ENCODE measurements around the gene FAM210B. TPM values are rescaled to one million over a fixed set of nuclear protein-coding genes. Genes with fewer than 3 reads are reported as not detected.

FAM210B gene
- total and polyA plus RNA-seq, 2 of the 13 experiments (the other 11 are each of a cell fraction or from before 2014, with no cell fraction given) = 75.9 to 107 TPM

DNA sequence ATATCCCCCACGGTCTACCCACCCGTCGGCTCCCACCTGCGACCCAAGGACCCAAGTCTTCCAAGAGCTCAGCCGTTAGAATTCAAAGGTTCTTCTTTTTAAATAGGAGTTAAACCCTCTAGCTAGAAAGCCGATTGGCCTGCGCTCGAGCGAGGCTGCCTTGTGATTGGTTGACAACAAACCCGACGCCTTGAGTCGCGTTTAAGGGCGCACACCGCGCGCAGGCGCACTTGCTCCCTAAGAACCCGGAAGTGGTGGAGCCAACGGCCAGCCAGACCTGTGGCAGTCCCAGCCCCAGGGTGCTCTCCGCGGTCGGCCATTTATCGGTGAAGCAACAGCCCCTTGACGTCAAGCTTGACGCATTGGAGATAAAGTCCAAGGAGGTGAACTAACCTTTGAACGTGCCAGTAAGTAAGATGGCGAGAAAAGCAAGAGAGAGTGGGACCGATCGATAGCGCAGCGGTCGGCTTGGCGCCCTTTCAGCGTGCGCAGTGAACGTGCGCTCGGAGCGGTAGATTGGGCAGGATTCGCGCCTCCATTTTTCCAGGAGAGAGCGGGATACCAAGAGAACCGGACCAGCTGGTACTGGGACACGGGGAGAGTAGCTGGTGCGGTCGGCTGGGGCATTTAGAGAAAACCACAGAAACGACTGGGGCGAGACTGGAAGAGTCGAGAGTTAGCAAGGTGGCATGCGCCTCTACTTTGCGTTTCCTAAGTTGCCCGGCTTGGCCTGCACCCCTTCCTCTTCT lies 33.5 kb downstream of the FAM210B start, which contains the start of the genes AURKA and CSTF1 (continued):
- peak; percentile 67; the same call in 1 of the 2 replicates for TF ChIP-seq GATA4 (IDR thresholded peaks at IDR 0.05; ENCODE audit: borderline replicate concordance, low read depth)
- TF ChIP-seq ZNF772 (CRISPR knock-in tag; IDR thresholded peaks at IDR 0.05) = peak; percentile 95
- TF ChIP-seq ZBTB38 (CRISPR knock-in tag; IDR thresholded peaks at IDR 0.05) = peak; percentile 89
- TF ChIP-seq MZF1 (CRISPR knock-in tag; IDR thresholded peaks at IDR 0.05; ENCODE audit: borderline replicate concordance) = peak; percentile 98; the same call in 1 of the 2 replicates
- peak; percentile 94 for TF ChIP-seq ZSCAN12 (CRISPR knock-in tag; IDR thresholded peaks at IDR 0.05)
- TF ChIP-seq, protein P1, sequence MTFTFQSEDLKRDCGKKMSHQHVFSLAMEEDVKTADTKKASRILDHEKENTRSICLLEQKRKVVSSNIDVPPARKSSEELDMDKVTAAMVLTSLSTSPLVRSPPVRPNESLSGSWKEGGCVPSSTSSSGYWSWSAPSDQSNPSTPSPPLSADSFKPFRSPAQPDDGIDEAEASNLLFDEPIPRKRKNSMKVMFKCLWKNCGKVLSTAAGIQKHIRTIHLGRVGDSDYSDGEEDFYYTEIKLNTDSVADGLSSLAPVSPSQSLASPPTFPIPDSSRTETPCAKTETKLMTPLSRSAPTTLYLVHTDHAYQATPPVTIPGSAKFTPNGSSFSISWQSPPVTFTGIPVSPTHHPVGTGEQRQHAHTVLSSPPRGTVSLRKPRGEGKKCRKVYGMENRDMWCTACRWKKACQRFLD (CRISPR knock-in tag; IDR thresholded peaks at IDR 0.05; ENCODE audit: borderline replicate concordance) = peak; percentile 93
- no peak for TF ChIP-seq PRPF4 (IDR thresholded peaks at IDR 0.05; ENCODE audit: low read depth, low read length, poor library complexity, severe bottlenecking)
- TF ChIP-seq ISL2 (CRISPR knock-in tag; IDR thresholded peaks at IDR 0.05) = peak; percentile 93
- TF ChIP-seq THYN1 (CRISPR knock-in tag; IDR thresholded peaks at IDR 0.05; ENCODE audit: borderline replicate concordance, low read depth) = no peak; the same call in 1 of the 2 replicates
- TF ChIP-seq ZNF414 (CRISPR knock-in tag; IDR thresholded peaks at IDR 0.05) = peak; percentile 99
- peak; percentile 99 for TF ChIP-seq NFKB2 (CRISPR knock-in tag; IDR thresholded peaks at IDR 0.05; ENCODE audit: borderline replicate concordance)
- peak; percentile 89 for TF ChIP-seq ZSCAN31 (CRISPR knock-in tag; IDR thresholded peaks at IDR 0.05; ENCODE audit: low read depth)
- TF ChIP-seq, protein P2, sequence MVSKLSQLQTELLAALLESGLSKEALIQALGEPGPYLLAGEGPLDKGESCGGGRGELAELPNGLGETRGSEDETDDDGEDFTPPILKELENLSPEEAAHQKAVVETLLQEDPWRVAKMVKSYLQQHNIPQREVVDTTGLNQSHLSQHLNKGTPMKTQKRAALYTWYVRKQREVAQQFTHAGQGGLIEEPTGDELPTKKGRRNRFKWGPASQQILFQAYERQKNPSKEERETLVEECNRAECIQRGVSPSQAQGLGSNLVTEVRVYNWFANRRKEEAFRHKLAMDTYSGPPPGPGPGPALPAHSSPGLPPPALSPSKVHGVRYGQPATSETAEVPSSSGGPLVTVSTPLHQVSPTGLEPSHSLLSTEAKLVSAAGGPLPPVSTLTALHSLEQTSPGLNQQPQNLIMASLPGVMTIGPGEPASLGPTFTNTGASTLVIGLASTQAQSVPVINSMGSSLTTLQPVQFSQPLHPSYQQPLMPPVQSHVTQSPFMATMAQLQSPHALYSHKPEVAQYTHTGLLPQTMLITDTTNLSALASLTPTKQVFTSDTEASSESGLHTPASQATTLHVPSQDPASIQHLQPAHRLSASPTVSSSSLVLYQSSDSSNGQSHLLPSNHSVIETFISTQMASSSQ (IDR thresholded peaks at IDR 0.05; ENCODE audit: low read depth) = peak; percentile 65
- TF ChIP-seq, protein P2 (CRISPR knock-in tag; IDR thresholded peaks at IDR 0.05; ENCODE audit: borderline replicate concordance) = peak; percentile 92; the same call in 1 of the 2 replicates
- TF ChIP-seq ZNF17 (CRISPR knock-in tag; IDR thresholded peaks at IDR 0.05) = no peak
- TF ChIP-seq TAF15 (IDR thresholded peaks at IDR 0.05; ENCODE audit: low read depth, low read length, poor library complexity, severe bottlenecking) = peak; percentile 67
- no peak for TF ChIP-seq SMARCE1 (IDR thresholded peaks at IDR 0.05; ENCODE audit: borderline replicate concordance)
